ENCODE measurements around the gene SLAMF9.

DNA sequence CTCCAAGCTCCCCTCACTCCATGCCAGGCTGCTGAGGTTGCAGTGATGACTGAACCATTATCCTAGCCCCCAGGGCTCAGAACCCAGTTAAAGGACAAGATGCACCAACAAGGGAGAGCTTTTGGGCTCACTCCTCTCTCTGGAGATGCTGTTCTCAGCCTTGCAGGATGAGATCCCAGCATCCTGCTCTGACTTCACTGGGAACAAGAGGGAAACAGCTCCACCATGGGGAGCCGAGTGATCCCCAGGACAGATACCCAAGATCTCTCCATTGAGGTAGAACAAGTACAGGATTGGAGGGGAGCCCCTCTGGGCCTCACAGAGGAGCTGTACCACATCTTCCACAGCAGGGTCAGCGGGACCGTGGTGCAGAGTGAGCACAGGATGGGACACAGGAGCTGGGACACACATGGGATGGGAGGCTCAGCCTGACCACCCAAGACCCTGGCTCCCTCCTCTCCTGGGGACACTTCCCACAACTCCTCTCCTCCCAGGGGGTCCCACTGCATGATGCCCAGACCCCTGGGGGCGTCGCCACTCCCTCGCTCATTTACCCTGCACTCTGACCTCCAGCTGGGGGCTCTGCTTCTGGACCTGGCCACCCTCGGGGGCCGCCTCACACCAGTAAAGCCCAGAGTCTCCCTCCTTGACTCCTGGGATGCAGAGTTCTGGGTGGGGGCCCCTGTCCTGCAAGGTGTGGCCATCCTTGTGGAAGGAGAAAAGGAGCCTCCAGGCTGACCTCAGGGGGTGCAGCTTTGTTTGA, 18.6 kb upstream of the SLAMF9 start:
- TF ChIP-seq, protein P1, sequence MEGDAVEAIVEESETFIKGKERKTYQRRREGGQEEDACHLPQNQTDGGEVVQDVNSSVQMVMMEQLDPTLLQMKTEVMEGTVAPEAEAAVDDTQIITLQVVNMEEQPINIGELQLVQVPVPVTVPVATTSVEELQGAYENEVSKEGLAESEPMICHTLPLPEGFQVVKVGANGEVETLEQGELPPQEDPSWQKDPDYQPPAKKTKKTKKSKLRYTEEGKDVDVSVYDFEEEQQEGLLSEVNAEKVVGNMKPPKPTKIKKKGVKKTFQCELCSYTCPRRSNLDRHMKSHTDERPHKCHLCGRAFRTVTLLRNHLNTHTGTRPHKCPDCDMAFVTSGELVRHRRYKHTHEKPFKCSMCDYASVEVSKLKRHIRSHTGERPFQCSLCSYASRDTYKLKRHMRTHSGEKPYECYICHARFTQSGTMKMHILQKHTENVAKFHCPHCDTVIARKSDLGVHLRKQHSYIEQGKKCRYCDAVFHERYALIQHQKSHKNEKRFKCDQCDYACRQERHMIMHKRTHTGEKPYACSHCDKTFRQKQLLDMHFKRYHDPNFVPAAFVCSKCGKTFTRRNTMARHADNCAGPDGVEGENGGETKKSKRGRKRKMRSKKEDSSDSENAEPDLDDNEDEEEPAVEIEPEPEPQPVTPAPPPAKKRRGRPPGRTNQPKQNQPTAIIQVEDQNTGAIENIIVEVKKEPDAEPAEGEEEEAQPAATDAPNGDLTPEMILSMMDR (IDR thresholded peaks at IDR 0.05; ENCODE audit: low read length): no peak
- TF ChIP-seq EZH2 (optimal IDR thresholded peaks at IDR 0.05; ENCODE audit: low read depth, low read length): no peak

Measured in MM.1S (cell line).